Keratinocyte (primary cell): Measurements from ENCODE around the gene UNC13A. TPM values are rescaled to one million over a fixed set of nuclear protein-coding genes. Genes with fewer than 3 reads are reported as not detected.

Source experiments
- DNase-seq: peaks from one replicate; pipeline ENCODE4 v3.0.0-alpha.2; 2011; ENCODE audit warnings: low read depth, missing footprints, low spot score
- FAIRE-seq: peaks from 2 replicates; lab custom pipeline; 2011; peaks lifted over from hg19 to GRCh38; lab: Jason Lieb, UNC
- H2AFZ ChIP-seq: 2 replicates; pipeline ENCODE4 v1.6.0; 2012; ENCODE audit warnings: low read length, control low read depth, inconsistent platforms; ENCODE audit not compliant: control insufficient read depth
- H3K27ac ChIP-seq: 2 replicates; pipeline ENCODE4 v1.5.1; 2011; ENCODE audit warnings: low read length; ENCODE audit not compliant: control insufficient read depth, insufficient read depth
- H3K27me3 ChIP-seq: 3 replicates; pipeline ENCODE4 v1.6.0; 2011; ENCODE audit warnings: low read length; ENCODE audit not compliant: control insufficient read depth, insufficient read depth; ENCODE audit errors: extremely low read depth
- H3K36me3 ChIP-seq, 2 experiments: 2 replicates in 1 of 2; 3 replicates in 1 of 2; pipeline ENCODE4 v1.5.1; 2011; ENCODE audit warnings: low read length in 2 of 2, mild to moderate bottlenecking in 1 of 2; ENCODE audit not compliant: control insufficient read depth in 2 of 2, insufficient read depth in 2 of 2; ENCODE audit errors: extremely low read depth in 1 of 2
- H3K4me1 ChIP-seq: 3 replicates; pipeline ENCODE4 v1.5.1; 2011; ENCODE audit warnings: low read length; ENCODE audit not compliant: control insufficient read depth, insufficient read depth; ENCODE audit errors: extremely low read depth
- H3K4me2 ChIP-seq: 3 replicates; pipeline ENCODE4 v1.6.0; 2011; ENCODE audit warnings: low read depth, low read length; ENCODE audit not compliant: control insufficient read depth, insufficient read depth; ENCODE audit errors: extremely low read depth
- H3K4me3 ChIP-seq, 3 experiments: fragments of 200-600 bp in 1 of 3; sonication (generic) in 1 of 3; 2 replicates in 2 of 3; 3 replicates in 1 of 3; pipeline ENCODE4 v1.5.1; 2011 to 2016; ENCODE audit warnings: low read length in 3 of 3, mild to moderate bottlenecking in 3 of 3, control low read depth in 2 of 3, inconsistent platforms in 1 of 3, low read depth in 1 of 3, mixed read lengths in 1 of 3, mixed run types in 1 of 3, moderate library complexity in 1 of 3; ENCODE audit not compliant: control insufficient read depth in 2 of 3, insufficient read depth in 2 of 3; ENCODE audit errors: extremely low read depth in 1 of 3
- H3K79me2 ChIP-seq: 2 replicates; pipeline ENCODE4 v1.6.0; 2012; ENCODE audit warnings: low read length; ENCODE audit not compliant: control insufficient read depth, insufficient read depth
- H3K9ac ChIP-seq: 3 replicates; pipeline ENCODE4 v1.6.0; 2011; ENCODE audit warnings: low read length; ENCODE audit not compliant: control insufficient read depth, insufficient read depth; ENCODE audit errors: extremely low read depth
- H3K9me1 ChIP-seq: 3 replicates; pipeline ENCODE4 v1.6.0; 2011; ENCODE audit warnings: low read length; ENCODE audit not compliant: control insufficient read depth, insufficient read depth; ENCODE audit errors: extremely low read depth
- H3K9me3 ChIP-seq: 2 replicates; pipeline ENCODE4 v1.5.1; 2012; ENCODE audit warnings: low read depth, low read length; ENCODE audit not compliant: control insufficient read depth
- H4K20me1 ChIP-seq: 3 replicates; pipeline ENCODE4 v1.6.0; 2011; ENCODE audit warnings: low read length; ENCODE audit not compliant: control insufficient read depth, insufficient read depth; ENCODE audit errors: extremely low read depth
- CTCF ChIP-seq, 3 experiments: IDR thresholded peaks in 1 of 3; conservative IDR thresholded peaks in 1 of 3; optimal IDR thresholded peaks in 1 of 3; 2 replicates in 2 of 3; 3 replicates in 1 of 3; pipeline versions ENCODE3 to v1.5.1; 2011; ENCODE audit warnings: low read length in 3 of 3, mild to moderate bottlenecking in 3 of 3, moderate library complexity in 2 of 3, control low read depth in 1 of 3, inconsistent platforms in 1 of 3; ENCODE audit not compliant: insufficient read depth in 2 of 3; ENCODE audit errors: extremely low read depth in 1 of 3
- EZH2 ChIP-seq: IDR thresholded peaks from one replicate; pipeline ENCODE4 v1.6.1; 2012; ENCODE audit warnings: inconsistent platforms, mild to moderate bottlenecking, low read length, moderate library complexity
- dilution Hi-C: fragments of 300-500 bp; cut with MboI; formaldehyde crosslinking; loops from one replicate; pipeline ENCODE4 v1.7.0; 2020; ENCODE audit warnings: low sequenced_read_pairs; ENCODE audit not compliant: extremely low pct_ligation_motif_present
- polyA plus RNA-seq, 5 experiments: library from polyadenylated mRNA; depleted of rRNA in 3 of 5; stranded (reverse) in 3 of 5; stranded (forward) in 1 of 5; unstranded in 1 of 5; fragments of >200 nt; gene quantifications; 1 replicate in 1 of 5; 2 replicates in 3 of 5; 3 replicates in 1 of 5; pipeline versions ENCODE4 v1.2.1 to v1.2.3, GENCODE V29; 2011 to 2012; ENCODE audit warnings: missing spikeins in 2 of 5, low read depth in 1 of 5, low replicate concordance in 1 of 5

Gene UNC13A
- polyA plus RNA-seq, 1 donor (not counting 4 experiments of a cell fraction or from before 2014, with no cell fraction given): under 0.01 TPM

- no peak for TF ChIP-seq EZH2
- TF ChIP-seq CTCF (optimal IDR thresholded peaks at IDR 0.05 in 1 of 3, IDR thresholded peaks at IDR 0.05 in 1 of 3, conservative IDR thresholded peaks at IDR 0.05 in 1 of 3; ENCODE audit: extremely low read depth in 1 of 3, insufficient read depth in 2 of 3, low read length in 3 of 3): no peak
- DNase-seq: no peak
- Histone ChIP-seq H3K9ac (no peak overlapping the region), H2AFZ (no peak overlapping the region), H3K4me1 (peaks cover 3% of the 10 kb centered on the region), H3K27me3 (no peaks in the 10 kb centered on the region), H3K79me2 (peaks cover 28% of the 10 kb centered on the region), H3K4me2 (no peak overlapping the region), H3K4me3 (no peak overlapping the region), H3K9me3 (no peaks in the 10 kb centered on the region), H3K27ac (no peak overlapping the region), H3K9me1 (no peaks in the 10 kb centered on the region), H3K36me3 (peaks cover 21 to 28% of the 10 kb centered on the region in 2 experiments), H4K20me1 (no peaks in the 10 kb centered on the region)
- no peak for FAIRE-seq
- dilution Hi-C loops: no loop called here
These were observed 128.0 kb downstream of the UNC13A start for GRCh38 chr19:17560205-17560595.

- Histone ChIP-seq H3K36me3 (peaks cover 17 to 19% of the 10 kb centered on the region in 2 experiments), H3K79me2 (peaks cover 25% of the 10 kb centered on the region), H4K20me1 (no peaks in the 10 kb centered on the region), H3K27me3 (no peaks in the 10 kb centered on the region), H3K9me3 (no peaks in the 10 kb centered on the region), H3K9me1 (no peaks in the 10 kb centered on the region), H3K4me1 (peaks cover 13% of the 10 kb centered on the region), H3K4me3 (no peak overlapping the region), H3K27ac (no peak overlapping the region), H2AFZ (no peak overlapping the region), H3K9ac (no peak overlapping the region), H3K4me2 (no peak overlapping the region)
- TF ChIP-seq CTCF (optimal IDR thresholded peaks at IDR 0.05 in 1 of 3, IDR thresholded peaks at IDR 0.05 in 1 of 3, conservative IDR thresholded peaks at IDR 0.05 in 1 of 3; ENCODE audit: extremely low read depth in 1 of 3, insufficient read depth in 2 of 3, low read length in 3 of 3): no peak
- no peak for TF ChIP-seq EZH2
- DNase-seq (no peak), FAIRE-seq (no peak)
- dilution Hi-C loops: no loop called here
These were observed 130.7 kb downstream of the UNC13A start for GRCh38 chr19:17557466-17557865.
